ENCODE measurements around the gene SUCLA2.
"Not testable (repeated sequence)": the region's sequence is repeated elsewhere in the genome, so short reads cannot be mapped to it uniquely, and the experiment has no call there.

Gene SUCLA2

DNA sequence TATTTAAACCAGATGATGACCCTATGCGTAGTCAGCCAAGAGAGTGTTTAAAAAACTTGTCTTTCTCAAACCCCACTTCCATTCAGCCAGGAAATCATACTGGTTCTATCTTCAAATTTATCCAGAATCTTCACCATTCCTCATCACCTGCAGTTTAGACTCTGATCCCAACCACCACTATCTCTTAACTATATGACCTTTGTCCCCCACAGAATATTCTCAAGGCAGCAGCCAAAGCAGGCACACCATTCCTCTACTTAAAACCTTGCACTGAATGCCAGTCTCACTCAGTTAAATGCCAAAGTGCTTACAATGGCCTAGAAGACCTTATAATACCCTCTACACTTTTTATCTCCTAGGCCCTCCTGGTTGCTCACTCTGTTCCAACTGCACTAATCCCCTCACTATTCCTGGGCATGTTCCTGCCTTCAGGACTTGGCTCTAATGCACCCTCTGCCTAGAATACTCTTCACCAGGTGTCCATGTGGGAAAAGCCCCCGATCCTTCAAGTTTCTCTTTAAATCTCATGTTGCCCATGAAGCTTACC lies 10.1 kb downstream of the SUCLA2 start:
- DNase-seq, result no peak

DNA sequence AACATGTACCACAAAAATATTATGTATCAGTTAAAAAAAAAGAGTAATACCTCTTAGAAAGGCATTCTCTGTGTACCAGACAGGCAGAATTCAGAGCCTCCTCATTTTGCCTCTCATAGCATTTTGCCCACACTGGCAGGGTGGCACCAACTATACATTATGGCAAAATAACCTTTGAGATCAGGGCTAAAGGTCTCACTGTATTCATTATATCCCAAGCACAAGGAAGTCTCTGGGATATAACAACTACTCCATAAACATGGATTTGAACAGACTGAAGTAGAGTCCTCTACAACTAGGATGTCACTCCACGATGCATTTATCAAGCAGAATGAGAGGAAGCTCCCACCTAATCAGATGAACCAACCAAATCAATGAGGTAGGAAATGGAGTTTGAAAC lies 10.6 kb downstream of the SUCLA2 start:
- DNase-seq, result no peak

DNA sequence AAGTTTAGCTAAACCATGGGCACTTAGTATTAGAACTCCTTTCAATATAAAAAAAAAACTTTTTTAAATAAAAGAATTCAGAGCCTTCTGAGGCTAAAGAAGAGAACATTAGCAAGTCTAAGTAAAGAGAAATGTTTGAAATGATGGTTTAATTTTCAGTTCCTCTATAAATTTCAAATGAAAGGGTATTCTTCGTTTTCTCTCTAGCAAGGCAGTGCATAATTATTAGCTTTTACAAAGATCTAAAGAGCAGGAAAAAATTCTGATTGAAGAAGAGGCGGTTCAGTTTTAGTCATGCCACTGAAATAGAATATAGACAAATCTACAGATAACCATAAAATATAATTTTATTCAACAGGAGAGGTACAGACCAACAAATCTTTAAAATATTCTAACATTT lies 18.0 kb downstream of the SUCLA2 start:
- DNase-seq, result no peak

DNA sequence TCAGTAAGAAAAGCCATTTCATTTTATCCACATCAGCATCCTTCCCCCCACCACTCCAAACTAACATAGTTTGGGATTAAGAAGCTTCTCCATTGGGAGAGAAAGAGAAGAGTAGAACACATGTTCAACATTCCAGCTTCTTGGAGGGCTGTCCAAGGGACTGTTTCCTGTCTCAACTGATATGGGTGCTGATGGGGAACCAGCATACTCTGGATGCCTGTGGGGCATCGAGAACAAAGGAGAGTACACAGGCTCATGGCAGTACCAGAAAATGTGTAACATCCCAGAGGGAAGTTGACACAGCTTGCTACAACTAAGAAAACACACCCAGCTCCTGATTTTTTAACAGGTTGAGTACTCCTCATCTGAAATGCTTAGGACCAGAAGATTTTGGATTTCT lies 24.7 kb downstream of the SUCLA2 start:
- peak; percentile 58 for DNase-seq

DNA sequence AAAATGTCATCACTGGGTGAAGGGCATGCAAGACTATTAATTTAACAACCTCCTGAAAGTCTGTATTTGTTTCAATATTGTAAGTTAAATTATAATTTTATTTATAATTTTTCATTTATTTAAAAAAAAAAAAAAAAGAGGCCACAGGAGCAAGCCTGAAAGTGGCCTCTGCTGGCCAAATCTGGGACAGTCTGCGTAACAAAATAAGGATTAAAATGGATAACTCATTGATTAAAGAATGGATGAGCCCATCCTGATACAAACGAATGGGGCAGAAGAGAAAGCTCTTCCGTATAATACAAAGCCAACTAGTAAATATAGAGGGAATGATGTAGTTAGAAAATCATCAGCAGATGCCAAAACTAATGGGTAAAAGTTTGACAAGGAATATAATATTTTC lies 36.2 kb downstream of the SUCLA2 start:
- no peak for DNase-seq

DNA sequence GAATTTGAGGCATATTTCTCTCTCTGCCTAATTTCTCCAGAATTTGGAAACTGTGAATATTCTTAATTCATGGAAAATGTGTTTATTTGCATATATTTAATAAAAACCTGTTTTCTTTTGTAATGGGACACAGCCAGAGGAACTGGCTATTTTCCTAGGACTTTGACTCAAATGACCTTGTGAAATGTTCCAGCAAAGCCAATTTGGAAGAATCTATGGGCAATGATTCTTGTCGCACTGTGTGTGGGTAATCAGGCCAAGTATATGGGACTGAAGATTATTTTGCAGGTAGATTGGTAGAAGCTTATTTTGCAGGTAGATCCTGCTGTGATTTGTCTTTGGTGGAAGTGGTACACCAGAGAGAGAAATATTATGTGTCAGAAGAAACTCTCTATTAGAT lies 38.8 kb downstream of the SUCLA2 start:
- DNase-seq, result no peak

DNA sequence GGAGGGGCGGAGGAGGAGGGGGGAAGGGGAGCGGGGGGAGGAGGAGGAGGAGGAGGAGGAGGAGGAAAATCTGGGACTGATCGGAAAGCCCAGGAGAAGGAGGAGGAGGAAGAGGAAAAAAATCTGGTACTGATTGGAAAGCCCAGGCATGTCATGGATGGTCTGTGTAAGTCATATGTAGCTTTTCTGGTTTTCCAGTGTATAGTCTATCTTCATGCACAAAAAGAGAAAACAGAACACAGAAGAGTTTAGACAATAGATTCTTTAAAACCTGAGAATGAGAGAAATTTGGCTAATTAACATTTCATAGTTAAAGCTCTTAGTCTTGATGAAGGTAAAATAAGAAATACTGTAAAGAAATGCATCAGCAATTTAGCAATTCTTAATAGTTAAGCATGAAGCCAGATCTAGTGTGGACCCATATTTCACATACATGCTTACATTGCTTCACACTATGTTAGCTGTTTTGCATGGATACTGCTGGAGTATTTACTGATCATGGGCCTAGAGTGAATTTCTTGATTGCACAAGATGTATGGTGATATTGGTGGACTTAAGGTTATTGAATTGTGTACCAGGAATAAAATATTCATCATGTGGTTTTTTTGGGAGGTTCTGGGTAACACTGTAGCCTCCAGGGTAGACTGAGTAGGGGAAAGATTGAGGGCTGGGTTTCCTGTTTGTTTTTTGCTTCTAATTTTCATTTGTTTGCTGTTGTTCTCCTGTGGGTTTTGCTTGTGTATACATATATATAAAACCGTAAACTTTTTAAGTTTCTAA lies 41.4 kb downstream of the SUCLA2 start:
- no peak for DNase-seq

DNA sequence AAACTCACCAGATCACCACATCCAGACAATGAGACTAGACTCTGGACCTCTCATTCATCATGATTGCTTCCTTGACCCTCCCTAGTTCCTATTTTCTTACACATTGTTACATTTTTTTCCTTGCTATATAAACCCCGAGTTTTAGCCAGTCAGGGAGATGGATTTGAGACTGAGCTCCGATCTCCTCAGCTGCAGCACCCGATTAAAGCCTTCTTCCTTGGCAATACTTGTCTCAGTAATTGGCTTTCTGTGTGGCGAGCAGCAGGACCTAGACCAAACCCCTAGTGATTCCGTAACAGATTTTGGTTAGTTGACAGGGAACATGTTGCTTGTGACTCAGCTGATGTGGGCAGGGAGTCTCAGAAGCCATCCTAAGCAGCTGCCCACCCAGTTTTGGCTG lies 44.0 kb downstream of the SUCLA2 start:
- DNase-seq, result no peak

DNA sequence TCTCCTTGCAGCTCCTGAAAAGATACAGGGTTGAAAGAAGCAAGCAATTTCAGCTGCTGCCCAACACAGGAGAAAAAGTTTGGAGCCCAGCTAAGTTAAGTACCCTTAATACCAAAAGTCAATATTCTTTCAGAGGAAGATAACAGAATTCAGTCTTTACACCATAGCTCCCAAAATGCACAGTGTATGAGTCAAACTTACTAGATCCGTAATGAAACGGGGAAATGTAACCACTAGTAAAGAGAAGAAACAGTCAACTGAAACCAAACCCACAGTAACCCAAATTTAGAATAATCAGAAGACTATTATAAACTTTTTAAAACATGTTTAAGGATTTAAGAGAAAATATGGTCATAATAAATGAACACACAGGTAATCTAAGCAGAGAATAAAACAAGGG lies 45.2 kb downstream of the SUCLA2 start:
- no peak for DNase-seq

DNA sequence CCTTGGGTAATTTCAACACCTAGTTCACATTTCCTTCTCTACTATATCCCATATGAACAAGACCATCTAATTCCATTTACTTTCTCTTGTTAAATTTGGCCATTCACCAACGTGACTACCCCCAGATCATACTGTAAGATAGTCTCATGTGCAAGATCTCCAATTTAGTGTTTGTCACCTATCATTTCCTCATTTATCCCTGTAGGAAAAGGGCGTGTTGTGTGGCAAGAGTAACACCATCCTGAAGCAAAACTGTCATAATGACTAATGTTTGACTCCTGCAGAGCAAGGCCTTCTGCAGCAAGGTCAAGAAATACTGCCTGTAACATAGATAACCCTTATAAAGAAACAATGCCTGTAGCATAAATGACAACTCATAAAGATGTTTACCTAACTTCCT lies 51.3 kb downstream of the SUCLA2 start:
- no peak for DNase-seq

DNA sequence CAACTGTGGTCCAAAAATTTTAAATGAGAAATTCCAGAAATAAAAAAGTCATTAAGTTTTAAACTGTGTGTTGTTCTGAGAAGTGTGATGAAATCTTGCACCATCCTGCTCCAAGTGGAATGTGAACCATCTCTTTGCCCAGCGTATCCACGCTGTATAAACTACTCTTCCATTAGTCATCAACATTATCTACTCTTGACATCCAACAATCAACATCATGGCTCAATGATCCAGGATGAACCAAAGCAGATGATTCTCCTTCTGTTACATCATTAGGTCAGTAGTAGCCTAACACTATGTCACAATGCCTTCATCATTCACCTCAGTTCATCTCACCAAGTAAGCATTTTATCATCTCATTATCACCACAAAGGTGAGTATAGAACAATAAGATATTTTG lies 55.3 kb downstream of the SUCLA2 start:
- no peak for DNase-seq

DNA sequence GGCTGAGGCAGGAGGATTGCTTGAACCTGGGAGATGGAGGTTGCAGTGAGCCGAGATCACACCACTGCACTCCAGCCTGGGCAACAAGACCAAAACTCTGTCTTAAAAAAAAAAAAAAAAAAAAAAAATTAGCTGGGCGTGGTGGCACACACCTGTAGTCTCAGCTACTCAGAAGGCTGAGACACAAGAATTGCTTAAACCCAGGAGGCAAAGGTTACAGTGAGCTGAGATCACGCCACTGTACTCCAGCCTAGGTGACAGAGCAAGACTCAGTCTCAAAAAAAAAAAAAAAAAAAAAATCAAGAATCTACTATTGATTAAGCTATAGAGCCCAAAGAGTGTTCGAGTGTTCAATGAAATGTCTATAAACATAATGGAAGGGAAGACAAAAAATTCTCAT lies 55.9 kb downstream of the SUCLA2 start:
- not testable (repeated sequence) for DNase-seq

DNA sequence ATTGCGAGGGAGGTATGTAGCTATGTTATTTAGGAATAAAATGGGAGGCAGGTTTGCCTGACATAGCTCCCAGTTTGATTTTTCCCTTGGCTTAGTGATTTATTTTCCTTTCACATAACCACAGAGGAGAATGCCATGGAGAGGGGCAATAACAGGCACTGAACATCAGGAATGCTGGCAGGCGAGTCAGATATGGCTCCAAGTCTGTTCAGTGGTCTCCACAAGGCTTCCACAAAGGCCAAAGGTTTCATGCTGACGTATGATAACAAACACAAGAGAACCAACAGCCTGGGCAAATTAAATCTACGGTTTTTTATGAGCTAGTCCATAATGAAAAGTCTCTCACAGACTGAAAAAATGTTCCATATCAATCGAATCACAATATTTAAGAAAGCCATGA lies 66.7 kb downstream of the SUCLA2 start:
- DNase-seq, result no peak

DNA sequence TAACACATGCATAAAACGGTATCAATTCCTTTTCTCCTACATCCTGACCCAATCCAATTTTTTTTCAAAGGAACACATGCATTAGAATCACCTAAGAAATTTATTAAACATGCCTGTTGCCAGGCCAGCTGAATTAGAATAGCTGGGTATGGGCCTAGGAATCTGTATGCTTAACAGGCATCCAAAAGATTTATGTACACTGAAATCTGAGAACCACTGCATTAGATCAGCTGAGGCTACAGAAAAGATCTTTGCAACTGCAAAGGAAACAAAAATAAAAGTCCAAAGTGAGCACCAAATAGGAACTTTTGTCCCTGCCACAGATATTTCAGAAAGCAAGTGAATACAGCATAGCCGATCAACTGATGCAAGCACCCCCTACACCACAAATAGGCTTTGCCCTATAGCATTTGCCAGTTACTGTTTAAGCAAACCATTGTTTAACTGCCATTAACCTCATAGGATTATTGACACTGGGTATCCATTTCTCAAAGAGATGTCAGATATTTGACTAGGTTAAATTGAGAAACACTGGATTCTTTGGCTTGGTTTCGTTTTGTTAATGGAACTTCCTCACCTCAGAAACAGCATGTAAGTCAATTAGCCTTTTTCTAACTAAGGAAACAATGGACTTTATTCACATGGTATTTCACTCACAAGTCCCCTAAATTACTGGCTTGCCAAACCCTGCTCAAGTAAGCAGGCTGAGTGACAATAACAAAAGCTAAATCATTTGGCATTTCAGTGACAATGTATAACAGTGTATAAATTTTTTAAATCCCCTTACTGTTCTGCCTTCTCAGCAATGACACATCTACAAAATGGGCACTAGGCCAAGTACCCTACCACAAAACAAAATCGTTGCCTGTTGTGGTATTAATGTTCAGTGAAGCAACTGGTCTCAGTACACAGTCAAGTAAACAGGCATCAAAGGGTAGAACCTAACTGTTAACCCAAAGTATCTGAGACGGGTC lies 67.8 kb downstream of the SUCLA2 start:
- DNase-seq, result no peak

DNA sequence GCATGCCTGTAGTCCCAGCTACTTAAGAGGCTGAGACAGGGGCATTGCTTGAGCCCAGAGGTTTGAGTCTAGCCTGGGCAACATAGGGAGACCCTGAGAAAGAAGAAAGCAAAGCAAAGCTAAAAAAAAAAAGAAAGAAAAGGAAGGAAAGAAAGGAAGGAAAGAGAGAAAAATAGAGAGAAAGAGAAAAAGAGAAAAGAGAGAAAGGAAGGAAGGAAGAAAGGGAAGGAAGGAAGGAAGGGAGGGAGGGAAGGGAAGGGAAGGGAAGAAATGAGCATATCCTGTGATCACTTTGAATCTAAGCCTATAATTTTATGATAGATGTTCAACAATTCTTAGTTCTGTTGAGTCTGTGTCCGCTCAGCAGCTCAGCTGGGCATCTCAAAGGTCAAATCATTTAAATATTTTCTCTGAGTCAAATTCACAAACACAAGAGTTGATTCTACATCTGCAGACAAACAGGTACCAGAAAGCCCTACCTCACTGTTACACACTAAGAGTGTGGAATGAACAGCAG lies 70.4 kb downstream of the SUCLA2 start:
- no peak for DNase-seq

DNA sequence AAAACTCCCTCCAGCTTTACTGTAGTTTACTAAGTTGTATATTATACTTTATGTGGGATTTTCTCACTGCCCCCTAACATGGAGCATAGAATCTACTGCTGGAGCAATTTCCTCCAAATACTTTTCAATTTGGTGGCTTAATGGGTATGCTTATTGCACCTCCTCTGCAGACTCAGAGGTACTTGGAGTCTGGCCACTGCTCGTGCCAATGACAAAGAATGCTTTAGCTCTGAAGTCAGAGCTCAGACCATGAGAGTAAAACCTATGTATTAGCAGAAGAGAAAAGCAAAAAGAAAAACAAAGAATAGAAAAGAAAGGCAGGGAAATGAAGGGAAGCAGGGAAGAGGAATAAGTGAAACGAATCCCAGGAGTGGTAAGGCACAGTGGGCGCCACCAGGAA lies 71.9 kb downstream of the SUCLA2 start:
- DNase-seq, result no peak

DNA sequence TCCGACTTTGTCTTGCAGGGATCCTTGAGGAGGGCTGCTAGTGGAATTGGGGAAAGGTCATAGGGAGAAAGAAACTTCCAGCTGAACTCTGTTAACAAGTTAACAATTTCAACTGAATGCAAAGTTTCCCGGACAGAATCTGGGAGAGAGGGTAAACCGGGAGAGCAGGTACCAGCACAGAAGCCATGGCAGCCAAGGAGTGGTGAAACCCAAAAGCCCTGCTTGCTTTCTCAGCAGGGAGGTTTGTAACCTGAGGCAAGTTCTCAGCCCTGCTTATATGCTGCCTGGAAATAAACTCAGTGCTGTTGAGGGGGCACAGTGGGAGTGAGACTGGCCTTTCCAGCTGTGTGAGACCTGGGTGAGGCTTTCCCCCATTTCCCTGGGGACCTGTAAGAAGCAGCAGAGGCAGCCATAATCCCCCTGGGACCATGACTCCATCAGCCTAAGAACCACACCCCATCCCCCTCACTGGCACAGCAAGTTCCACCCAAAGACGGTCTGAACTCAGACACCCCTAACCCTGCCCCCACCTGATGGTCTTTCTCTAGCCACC lies 84.0 kb downstream of the SUCLA2 start:
- DNase-seq, result no peak

DNA sequence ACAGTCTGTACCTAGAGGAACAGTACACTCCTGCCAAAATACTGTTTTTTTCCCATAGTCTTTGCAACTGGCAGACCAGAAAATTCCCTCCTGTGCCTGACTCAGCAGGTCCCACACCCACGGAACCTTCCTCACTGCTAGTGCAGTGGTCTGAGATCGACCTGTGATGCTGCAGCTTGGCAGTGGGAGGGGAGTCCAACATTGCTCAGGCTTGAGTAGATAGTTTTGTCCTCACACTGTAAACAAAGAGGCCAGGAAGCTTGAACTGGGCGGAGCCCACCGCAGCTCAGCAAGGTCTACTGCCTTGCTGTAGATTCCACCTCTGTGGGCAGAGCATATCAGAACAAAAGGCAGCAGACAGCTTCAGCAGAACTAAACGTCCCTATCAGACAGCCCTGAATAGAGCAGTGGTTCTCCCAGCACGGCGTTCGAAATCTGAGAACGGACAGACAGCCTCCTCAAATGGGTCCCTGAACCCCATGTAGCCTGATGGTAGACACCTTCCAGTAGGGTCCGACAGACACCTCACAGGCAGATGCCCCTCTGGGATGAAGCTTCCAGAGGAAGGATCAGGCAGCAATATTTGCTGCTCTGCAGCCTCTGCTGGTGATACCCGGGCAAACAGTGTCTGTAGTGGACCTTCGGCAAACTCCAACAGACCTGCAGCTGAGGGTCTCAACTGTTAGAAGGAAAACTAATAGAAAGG lies 92.7 kb downstream of the SUCLA2 start:
- DNase-seq, result peak; percentile 62

DNA sequence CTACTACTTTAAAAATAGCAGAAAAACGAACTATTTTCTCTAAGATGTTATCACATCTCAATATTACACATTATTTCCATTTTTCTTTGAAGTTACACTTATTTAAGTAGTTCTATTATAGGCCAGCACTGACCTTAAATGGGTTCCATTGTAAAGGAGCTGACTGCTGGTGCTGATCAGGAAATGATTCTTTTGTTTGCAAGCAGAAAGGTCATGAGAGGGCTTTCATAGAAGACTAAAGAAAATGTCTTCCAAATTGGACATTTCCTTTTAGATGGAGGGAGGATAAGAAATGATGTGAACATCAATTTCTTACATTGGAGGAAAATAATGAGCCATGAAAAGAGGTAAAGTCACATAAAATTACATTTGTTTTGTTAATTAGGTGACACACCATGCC lies 96.2 kb downstream of the SUCLA2 start:
- DNase-seq, result no peak

DNA sequence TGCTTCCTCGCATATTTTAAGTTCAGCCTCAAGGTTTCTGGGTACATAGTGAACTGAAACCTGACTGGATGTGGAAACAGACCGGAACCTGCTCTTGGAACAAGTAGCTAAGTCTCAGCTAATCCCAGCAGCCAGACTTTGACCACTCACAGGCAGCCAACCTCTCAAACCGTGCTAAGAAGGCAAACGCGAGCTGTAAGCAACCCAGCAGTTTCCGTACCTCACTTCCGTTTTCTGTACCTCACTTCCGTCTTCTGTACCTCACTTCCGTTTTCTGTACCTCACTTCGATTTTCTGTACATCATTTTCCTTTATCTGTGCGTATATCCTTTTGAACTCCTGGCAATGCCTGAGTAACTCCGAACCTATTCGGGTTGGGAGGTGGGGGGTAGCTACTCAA lies 96.8 kb downstream of the SUCLA2 start:
- DNase-seq, result no peak

DNA sequence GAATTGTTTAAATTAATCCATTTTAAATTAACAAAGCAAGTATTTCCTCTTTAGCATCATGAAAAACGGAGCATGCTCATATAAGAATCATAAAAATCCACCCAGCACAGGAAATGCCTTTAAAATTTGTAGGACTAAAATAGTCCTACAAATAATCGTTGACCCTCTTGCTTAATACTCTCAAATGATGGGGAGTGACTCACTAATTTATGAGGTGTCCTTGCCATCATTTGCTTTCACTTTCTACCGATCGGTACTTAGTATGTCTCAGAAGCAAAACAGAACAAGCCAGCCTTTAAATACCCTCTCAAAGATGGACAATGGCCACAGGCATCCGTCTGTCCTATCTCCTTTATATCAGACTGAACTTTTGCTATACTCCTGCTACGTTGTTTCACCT lies 97.2 kb downstream of the SUCLA2 start:
- DNase-seq, result no peak

DNA sequence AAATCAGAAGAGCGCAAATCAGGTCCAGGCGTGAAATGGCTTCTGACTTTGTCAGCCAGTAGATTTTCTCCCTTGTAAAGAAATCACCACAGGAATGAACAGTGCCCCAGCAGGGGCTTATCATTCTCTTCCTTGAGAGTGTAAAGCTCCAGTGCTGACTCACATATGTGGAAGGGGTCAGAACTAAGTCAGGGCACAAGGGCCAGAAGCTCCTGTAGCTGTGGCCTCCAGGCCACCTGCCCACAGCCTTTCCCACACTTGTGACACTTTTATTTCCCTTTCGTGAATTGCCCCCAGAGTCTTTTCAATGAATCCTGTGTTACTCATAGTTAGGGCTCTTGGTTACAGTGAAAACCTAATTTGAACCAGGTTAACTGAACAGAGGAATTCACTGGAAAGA lies 99.6 kb downstream of the SUCLA2 start:
- DNase-seq, result peak; percentile 67

DNA sequence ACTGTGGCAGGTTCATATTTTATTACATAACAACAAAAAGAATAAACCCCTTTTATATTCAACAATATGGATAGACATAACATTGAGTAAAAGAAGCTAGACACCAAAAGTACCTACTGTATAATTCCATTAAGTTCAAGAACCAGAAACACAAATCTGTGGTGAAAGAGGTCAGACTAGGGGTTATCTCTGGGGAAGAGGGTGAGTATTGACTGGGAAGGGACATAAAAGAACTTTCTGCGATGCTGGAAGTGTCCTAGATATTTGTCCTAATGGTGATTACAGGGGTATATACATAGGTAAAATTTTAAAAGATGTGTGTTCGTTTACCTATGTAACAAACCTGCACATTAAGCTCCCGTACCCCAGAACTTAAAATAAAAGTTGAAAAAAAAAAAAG lies 103.0 kb downstream of the SUCLA2 start:
- DNase-seq, result no peak
